H1 (cell line): ENCODE measurements around the gene NCKAP1. TPM values are rescaled to one million over a fixed set of nuclear protein-coding genes. Genes with fewer than 3 reads are reported as not detected.

ENCODE experiments used
- CTCF ChIA-PET: fragments of 300-600 bp; sonication (Branson Sonifier 250); formaldehyde crosslinking; loops from one replicate; lab custom pipeline; 2021; ENCODE audit not compliant: partially characterized antibody; lab: Charles Lee
- POLR2A ChIA-PET: fragments of 300-600 bp; sonication (Branson Sonifier 250); formaldehyde crosslinking; loops from one replicate; lab custom pipeline; 2021; ENCODE audit warnings: inconsistent platforms; ENCODE audit not compliant: partially characterized antibody; lab: Charles Lee
- DNase-seq, 2 experiments: peaks; one replicate each; pipeline versions ENCODE4 v3.0.0 to v3.0.0-alpha.2; 2010 to 2022; ENCODE audit warnings: low spot score in 2 of 2, low read depth in 1 of 2, mixed read lengths in 1 of 2
- FAIRE-seq: peaks from 2 replicates; lab custom pipeline; 2011; peaks lifted over from hg19 to GRCh38; lab: Jason Lieb, UNC
- H2AFZ ChIP-seq: 2 replicates; pipeline ENCODE4 v1.8.1; 2012; ENCODE audit warnings: low read length, inconsistent platforms
- H2AK5ac ChIP-seq: 2 replicates; pipeline ENCODE4 v1.6.1; 2013; ENCODE audit warnings: low read depth, low read length
- H2BK120ac ChIP-seq: replicated peaks from 2 replicates; pipeline ENCODE3; 2013; ENCODE audit warnings: low read depth, low read length, inconsistent platforms
- H2BK12ac ChIP-seq: 2 replicates; pipeline ENCODE4 v1.6.1; 2013; ENCODE audit warnings: low read depth, low read length
- H2BK15ac ChIP-seq: 2 replicates; pipeline ENCODE4 v1.6.1; 2013; ENCODE audit warnings: low read length
- H2BK20ac ChIP-seq: 2 replicates; pipeline ENCODE4 v1.6.1; 2013; ENCODE audit warnings: low read length
- H2BK5ac ChIP-seq: 2 replicates; pipeline ENCODE4 v1.6.1; 2013; ENCODE audit warnings: low read depth, low read length
- H3K14ac ChIP-seq: 2 replicates; pipeline ENCODE4 v1.6.1; 2013; ENCODE audit warnings: inconsistent platforms; ENCODE audit not compliant: insufficient read length
- H3K18ac ChIP-seq: 2 replicates; pipeline ENCODE4 v1.6.1; 2013; ENCODE audit warnings: low read length; ENCODE audit errors: extremely low read depth
- H3K23ac ChIP-seq: 2 replicates; pipeline ENCODE4 v1.6.1; 2013; ENCODE audit warnings: inconsistent platforms; ENCODE audit not compliant: insufficient read length
- H3K23me2 ChIP-seq: 2 replicates; pipeline ENCODE4 v1.6.1; 2013; ENCODE audit warnings: low read depth, low read length
- H3K27ac ChIP-seq: 2 replicates; pipeline ENCODE4 v1.6.1; 2011; ENCODE audit warnings: low read depth, low read length, inconsistent platforms
- H3K27me3 ChIP-seq, 4 experiments: replicated peaks in 1 of 4; 1 replicate in 1 of 4; 2 replicates in 3 of 4; pipeline versions ENCODE4 v1.6.1 to v1.8.1; 2011 to 2013; ENCODE audit warnings: low read length in 3 of 4, mild to moderate bottlenecking in 3 of 4, inconsistent platforms in 2 of 4, mixed read lengths in 2 of 4, moderate library complexity in 1 of 4; ENCODE audit not compliant: control insufficient read depth in 3 of 4, insufficient read depth in 3 of 4; ENCODE audit errors: extremely low read depth in 1 of 4
- H3K36me3 ChIP-seq, 4 experiments: 2 replicates each; pipeline versions ENCODE4 v1.6.1 to v1.8.1; 2011 to 2013; ENCODE audit warnings: mild to moderate bottlenecking in 4 of 4, low read length in 3 of 4, moderate library complexity in 2 of 4, control low read depth in 1 of 4, inconsistent platforms in 1 of 4; ENCODE audit not compliant: insufficient read depth in 4 of 4, control insufficient read depth in 2 of 4
- H3K4ac ChIP-seq: replicated peaks from 2 replicates; pipeline ENCODE3; 2013; ENCODE audit warnings: low read length, low read depth, mixed read lengths, inconsistent platforms; ENCODE audit not compliant: insufficient read length
- H3K4me1 ChIP-seq, 4 experiments: replicated peaks in 1 of 4; 1 replicate in 1 of 4; 2 replicates in 3 of 4; pipeline versions ENCODE4 v1.6.1 to v1.8.1; 2011 to 2013; ENCODE audit warnings: low read length in 3 of 4, inconsistent platforms in 2 of 4, mixed read lengths in 1 of 4; ENCODE audit not compliant: insufficient read depth in 4 of 4, control insufficient read depth in 3 of 4
- H3K4me2 ChIP-seq, 2 experiments: 2 replicates each; pipeline versions ENCODE4 v1.6.1 to v1.8.1; 2011 to 2013; ENCODE audit warnings: low read depth in 2 of 2, low read length in 2 of 2, control low read depth in 1 of 2, inconsistent platforms in 1 of 2, mild to moderate bottlenecking in 1 of 2; ENCODE audit not compliant: insufficient read depth in 1 of 2
- H3K4me3 ChIP-seq, 4 experiments: fragments of 200-600, 300-600 bp in 1 of 4; sonication (generic), shearing (Covaris generic), sonication (Bioruptor Twin) in 1 of 4; 2 replicates each; pipeline versions ENCODE4 v1.5.1 to v1.8.1; 2011 to 2016; ENCODE audit warnings: low read length in 4 of 4, low read depth in 3 of 4, control low read depth in 2 of 4, inconsistent platforms in 2 of 4, mild to moderate bottlenecking in 2 of 4, mixed read lengths in 1 of 4, moderate library complexity in 1 of 4; ENCODE audit not compliant: insufficient read depth in 2 of 4; ENCODE audit errors: extremely low read depth in 1 of 4
- H3K56ac ChIP-seq: replicated peaks from 2 replicates; pipeline ENCODE3; 2013; ENCODE audit warnings: low read depth, mild to moderate bottlenecking, mixed read lengths, low read length, inconsistent platforms; ENCODE audit not compliant: insufficient read length
- H3K79me1 ChIP-seq: 2 replicates; pipeline ENCODE4 v1.6.1; 2013; ENCODE audit warnings: low read depth, low read length, control low read depth
- H3K79me2 ChIP-seq, 2 experiments: 2 replicates each; pipeline versions ENCODE4 v1.6.1 to v1.8.1; 2012 to 2013; ENCODE audit warnings: low read length in 2 of 2, mild to moderate bottlenecking in 2 of 2, inconsistent platforms in 1 of 2; ENCODE audit not compliant: insufficient read depth in 2 of 2, control insufficient read depth in 1 of 2
- H3K9ac ChIP-seq, 4 experiments: replicated peaks in 1 of 4; 1 replicate in 1 of 4; 2 replicates in 3 of 4; pipeline versions ENCODE4 v1.6.1 to v1.8.1; 2011 to 2013; ENCODE audit warnings: low read depth in 3 of 4, low read length in 3 of 4, control low read depth in 2 of 4, mild to moderate bottlenecking in 2 of 4, moderate library complexity in 2 of 4, inconsistent platforms in 1 of 4; ENCODE audit errors: extremely low read depth in 1 of 4
- H3K9me3 ChIP-seq, 2 experiments: 2 replicates each; pipeline versions ENCODE4 v1.6.1 to v1.8.1; 2012 to 2013; ENCODE audit warnings: mild to moderate bottlenecking in 2 of 2, moderate library complexity in 2 of 2, control low read depth in 1 of 2, inconsistent platforms in 1 of 2, low read depth in 1 of 2, low read length in 1 of 2, mixed read lengths in 1 of 2; ENCODE audit not compliant: insufficient read depth in 2 of 2
- H4K20me1 ChIP-seq, 2 experiments: replicated peaks in 1 of 2; 2 replicates each; pipeline versions ENCODE3 to v1.8.1; 2011 to 2013; ENCODE audit warnings: inconsistent platforms in 2 of 2, low read length in 2 of 2, mild to moderate bottlenecking in 1 of 2; ENCODE audit not compliant: insufficient read depth in 2 of 2, control insufficient read depth in 1 of 2
- H4K5ac ChIP-seq: 2 replicates; pipeline ENCODE4 v1.6.1; 2013; ENCODE audit warnings: low read length, low read depth, mixed read lengths, inconsistent platforms; ENCODE audit not compliant: insufficient read length
- H4K8ac ChIP-seq: 2 replicates; pipeline ENCODE4 v1.8.0; 2013; ENCODE audit warnings: mild to moderate bottlenecking, moderate library complexity, low read length, inconsistent platforms; ENCODE audit not compliant: insufficient read depth; ENCODE audit errors: extremely low read depth
- H4K91ac ChIP-seq: replicated peaks from 2 replicates; pipeline ENCODE3; 2013; ENCODE audit warnings: low read length, mixed read lengths, inconsistent platforms; ENCODE audit not compliant: insufficient read length
- BCL11A ChIP-seq, 2 experiments: IDR thresholded peaks; one replicate each; pipeline ENCODE4 v1.6.1; 2011; ENCODE audit warnings: low read depth in 2 of 2, low read length in 2 of 2, mild to moderate bottlenecking in 2 of 2
- CTBP2 ChIP-seq: IDR thresholded peaks from 2 replicates; pipeline ENCODE4 v1.7.0; 2011; ENCODE audit warnings: borderline replicate concordance, mild to moderate bottlenecking, moderate library complexity, mixed read lengths, low read length; ENCODE audit not compliant: insufficient read depth, insufficient read length
- JUND ChIP-seq: IDR thresholded peaks from 2 replicates; pipeline ENCODE4 v1.6.1; 2011; ENCODE audit warnings: mild to moderate bottlenecking, improper control_type of control experiment, low read length
- TAF1 ChIP-seq: IDR thresholded peaks from 2 replicates; pipeline ENCODE4 v1.6.1; 2011; ENCODE audit warnings: mild to moderate bottlenecking, low read depth, low read length
- WGBS, 2 experiments: shearing (Covaris generic) in 1 of 2; methylation state at CpG; one replicate each; pipeline versions ENCODE4 v1.1.6 to v1.1.7; 2013 to 2015; ENCODE audit warnings: low lambda C conversion rate in 2 of 2, mixed read lengths in 2 of 2, inconsistent platforms in 1 of 2, low coverage in 1 of 2, missing lambda C conversion rate in 1 of 2; ENCODE audit not compliant: insufficient replicate concordance in 2 of 2, insufficient coverage in 1 of 2, insufficient read length in 1 of 2; ENCODE audit errors: extremely low coverage in 1 of 2, missing lambda C conversion rate in 1 of 2; 5-methylcytosine and 5-hydroxymethylcytosine counted together
- polyA plus RNA-seq, 7 experiments: library from polyadenylated mRNA; depleted of rRNA in 3 of 7; stranded (reverse) in 5 of 7; unstranded in 2 of 7; fragments of >200 nt in 5 of 7; fragments of 200-250 nt in 2 of 7; gene quantifications; 1 replicate in 5 of 7; 2 replicates in 1 of 7; 4 replicates in 1 of 7; pipeline versions ENCODE4 v1.2.1 to v1.2.3, GENCODE V29; 2011 to 2013; ENCODE audit warnings: missing spikeins in 2 of 7, mixed read lengths in 2 of 7
- total RNA-seq: library from RNA; stranded (reverse); fragmentation: NEBNext Ultra II Directional; extraction: Animal tissue kit (Norgen Biotek cat#: 25700); gene quantifications from 2 replicates; pipeline ENCODE4 v1.2.1, GENCODE V29; 2021
- TF ChIP-seq, protein P1 (sequence below): IDR thresholded peaks from 2 replicates; pipeline ENCODE4 v1.6.1; 2012; ENCODE audit warnings: inconsistent platforms

Gene NCKAP1
- total and polyA plus RNA-seq, 2 of the 8 experiments (the other 6 are each of a cell fraction or from before 2014, with no cell fraction given), result 90.8 to 173 TPM

- H2BK5ac ChIP-seq, result no peak overlapping the region
- H4K5ac ChIP-seq, result no peak overlapping the region
- no peak overlapping the region for H3K4me3 ChIP-seq
- no peak overlapping the region for H2BK120ac ChIP-seq
- H3K79me1 ChIP-seq, result no peaks in the 10 kb centered on the region
- ChIA-PET POLR2A (interaction anchor here (0.5 kb wide), 1 partner anchor 39 kb away, joined by 3 read pairs; no protein-coding TSS in a partner anchor), CTCF (interaction anchor here (0.6 to 5.3 kb wide), 4 partner anchors 23 to 342 kb away, joined by 3 to 27 read pairs (median 3); partner anchors contain the start of gene FRZB)
- H3K9me3 ChIP-seq, result no peaks in the 10 kb centered on the region
- H2AFZ ChIP-seq, result no peak overlapping the region
- WGBS, 2 experiments, result 93% methylated on average over 11 of the region's 11 CpGs; no CpG with 5 or more reads in 1 of the 2 experiments
- H4K20me1 ChIP-seq, result no peaks in the 10 kb centered on the region
- H2AK5ac ChIP-seq, result no peak overlapping the region
- H3K79me2 ChIP-seq, result no peaks in the 10 kb centered on the region
- H3K27me3 ChIP-seq, result no peaks in the 10 kb centered on the region
- no peak overlapping the region for H2BK20ac ChIP-seq
- H3K4ac ChIP-seq, result no peak overlapping the region
- no peak overlapping the region for H3K27ac ChIP-seq
- FAIRE-seq (no peak), DNase-seq (no peak)
- H4K8ac ChIP-seq, result no peak overlapping the region
- H3K36me3 ChIP-seq, result no peaks in the 10 kb centered on the region
- no peak overlapping the region for H4K91ac ChIP-seq
- no peaks in the 10 kb centered on the region for H3K4me1 ChIP-seq
- no peak overlapping the region for H3K56ac ChIP-seq
- no peak overlapping the region for H3K4me2 ChIP-seq
- H3K23ac ChIP-seq, result no peak overlapping the region
- no peak overlapping the region for H3K9ac ChIP-seq
- no peak overlapping the region for H2BK12ac ChIP-seq
- no peak overlapping the region for H3K14ac ChIP-seq
- H2BK15ac ChIP-seq, result no peak overlapping the region
- no peaks in the 10 kb centered on the region for H3K23me2 ChIP-seq
- H3K18ac ChIP-seq, result no peak overlapping the region
- TF ChIP-seq, protein P1, sequence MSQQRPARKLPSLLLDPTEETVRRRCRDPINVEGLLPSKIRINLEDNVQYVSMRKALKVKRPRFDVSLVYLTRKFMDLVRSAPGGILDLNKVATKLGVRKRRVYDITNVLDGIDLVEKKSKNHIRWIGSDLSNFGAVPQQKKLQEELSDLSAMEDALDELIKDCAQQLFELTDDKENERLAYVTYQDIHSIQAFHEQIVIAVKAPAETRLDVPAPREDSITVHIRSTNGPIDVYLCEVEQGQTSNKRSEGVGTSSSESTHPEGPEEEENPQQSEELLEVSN, result no peak
- TF ChIP-seq TAF1, result no peak
- TF ChIP-seq CTBP2, result no peak
- no peak for TF ChIP-seq JUND
- no peak for TF ChIP-seq BCL11A (IDR thresholded peaks at IDR 0.05; ENCODE audit: low read depth in 2 of 2, low read length in 2 of 2)
Measured at GRCh38 chr2:182893666-182894065, 144.6 kb downstream of the NCKAP1 start.
